B cell (primary cell): ENCODE measurements around the gene IFRD2. TPM values are rescaled to one million over a fixed set of nuclear protein-coding genes. Genes with fewer than 3 reads are reported as not detected.

Experiments
- ATAC-seq: fragments of 200-7000 bp; cut with Tn5 transposase; one replicate; pipeline ENCODE4 v1.10.0; 2021; ENCODE audit warnings: low read depth, mild to moderate bottlenecking, moderate number of reproducible peaks, moderate library complexity
- CTCF ChIA-PET: fragments of 350-600 bp; sonication (Branson Sonifier 250); formaldehyde crosslinking; loops from one replicate; lab custom pipeline; 2021; ENCODE audit warnings: antibody characterized with exemption, inconsistent platforms; lab: Charles Lee
- POLR2A ChIA-PET: fragments of 350-600 bp; sonication (Branson Sonifier 250); formaldehyde crosslinking; loops from one replicate; lab custom pipeline; 2021; ENCODE audit warnings: antibody characterized with exemption; lab: Charles Lee
- DNase-seq: peaks from one replicate; pipeline ENCODE4 v3.0.0; 2013
- H2AFZ ChIP-seq: 2 replicates; pipeline ENCODE4 v1.6.1; 2012; ENCODE audit warnings: mild to moderate bottlenecking, low read depth, low read length; ENCODE audit not compliant: insufficient read depth, poor library complexity, severe bottlenecking
- H3K27ac ChIP-seq, 2 donors: 1 replicate in 1 of 2; 2 replicates in 1 of 2; pipeline ENCODE4 v1.5.1; 2012 to 2013; ENCODE audit warnings: low read length in 2 of 2, mild to moderate bottlenecking in 2 of 2, moderate library complexity in 1 of 2
- H3K27me3 ChIP-seq, 4 experiments: fragments of 200-600 bp in 1 of 4; sonication (generic) in 1 of 4; replicated peaks in 1 of 4; 1 replicate in 2 of 4; 2 replicates in 2 of 4; pipeline versions ENCODE4 v1.6.1 to v1.7.0; 2013 to 2016; ENCODE audit warnings: low read length in 3 of 4, mild to moderate bottlenecking in 2 of 4, mixed read lengths in 1 of 4, moderate library complexity in 1 of 4; ENCODE audit not compliant: insufficient read depth in 4 of 4, control insufficient read depth in 3 of 4; ENCODE audit errors: control extremely low read depth in 1 of 4
- H3K36me3 ChIP-seq, 2 experiments: replicated peaks in 1 of 2; 1 replicate in 1 of 2; 2 replicates in 1 of 2; pipeline versions ENCODE4 v1.6.1 to v1.7.1; 2013; ENCODE audit warnings: low read length in 1 of 2; ENCODE audit not compliant: insufficient read depth in 2 of 2, control insufficient read depth in 1 of 2; ENCODE audit errors: control extremely low read depth in 1 of 2, extremely low read depth in 1 of 2
- H3K4me1 ChIP-seq, 2 donors: fragments of 200-600 bp in 1 of 2; sonication (generic) in 1 of 2; 1 replicate in 1 of 2; 2 replicates in 1 of 2; pipeline versions ENCODE4 v1.5.1 to v1.6.1; 2013 to 2017; ENCODE audit warnings: low read length in 2 of 2; ENCODE audit not compliant: control insufficient read depth in 2 of 2, insufficient read depth in 2 of 2
- H3K4me2 ChIP-seq: replicated peaks from 2 replicates; pipeline ENCODE3; 2012; ENCODE audit warnings: mild to moderate bottlenecking, low read depth, low read length; ENCODE audit not compliant: poor library complexity, severe bottlenecking
- H3K4me3 ChIP-seq, 5 experiments: fragments of 200-600 bp in 1 of 5; sonication (generic) in 1 of 5; 1 replicate in 3 of 5; 2 replicates in 2 of 5; pipeline versions ENCODE4 v1.5.1 to v1.7.0; 2011 to 2016; ENCODE audit warnings: low read length in 4 of 5, mild to moderate bottlenecking in 4 of 5, low read depth in 2 of 5, control low read depth in 1 of 5, moderate library complexity in 1 of 5; ENCODE audit not compliant: insufficient read depth in 1 of 5; ENCODE audit errors: control extremely low read depth in 1 of 5, extremely low read depth in 1 of 5
- H3K79me2 ChIP-seq: fragments of 200-600 bp; sonication (generic); one replicate; pipeline ENCODE4 v1.6.0; 2016; ENCODE audit warnings: low read length; ENCODE audit not compliant: control insufficient read depth, insufficient read depth
- H3K9ac ChIP-seq: fragments of 200-600 bp; sonication (generic); 2 replicates; pipeline ENCODE4 v1.6.1; 2017; ENCODE audit warnings: mild to moderate bottlenecking, low read length, moderate library complexity
- H3K9me3 ChIP-seq, 3 donors: one replicate each; pipeline versions ENCODE4 v1.6.1 to v1.7.1; 2013; ENCODE audit warnings: low read length in 2 of 3; ENCODE audit not compliant: control insufficient read depth in 2 of 3, insufficient read depth in 1 of 3; ENCODE audit errors: control extremely low read depth in 1 of 3
- H4K20me1 ChIP-seq: 2 replicates; pipeline ENCODE4 v1.6.0; 2012; ENCODE audit warnings: mild to moderate bottlenecking, low read length; ENCODE audit not compliant: insufficient read depth, control insufficient read depth, poor library complexity, severe bottlenecking
- H3K27ac Mint-ChIP-seq: one replicate; pipeline ENCODE4 v1.8.0; 2021; ENCODE audit warnings: mixed read lengths
- H3K27me3 Mint-ChIP-seq: one replicate; pipeline ENCODE4 v1.8.0; 2021; ENCODE audit warnings: mixed read lengths
- H3K4me1 Mint-ChIP-seq: one replicate; pipeline ENCODE4 v1.8.0; 2021; ENCODE audit warnings: mixed read lengths
- H3K4me3 Mint-ChIP-seq: one replicate; pipeline ENCODE4 v1.8.0; 2021; ENCODE audit warnings: mixed read lengths
- H3K9me3 Mint-ChIP-seq: one replicate; pipeline ENCODE4 v1.8.0; 2022; ENCODE audit warnings: mixed read lengths; ENCODE audit not compliant: insufficient read depth
- EZH2 ChIP-seq: IDR thresholded peaks from 2 replicates; pipeline ENCODE4 v1.6.1; 2012; ENCODE audit warnings: borderline replicate concordance, low read depth, mild to moderate bottlenecking, moderate library complexity, low read length; ENCODE audit not compliant: insufficient read depth, poor library complexity, severe bottlenecking
- WGBS: methylation state at CpG from one replicate; pipeline ENCODE4 v1.1.5; 2013; ENCODE audit warnings: missing lambda C conversion rate; ENCODE audit not compliant: insufficient coverage; 5-methylcytosine and 5-hydroxymethylcytosine counted together
- intact Hi-C: fragments of 100-400 bp; cut with micrococcal nuclease; formaldehyde crosslinking; loops from one replicate; pipeline ENCODE4 v1.10.0; 2022
- polyA plus RNA-seq: library from polyadenylated mRNA; depleted of rRNA; stranded (reverse); fragments of >200 nt; gene quantifications from 2 replicates; pipeline ENCODE4 v1.2.3, GENCODE V29; 2012
- total RNA-seq, 2 donors: library from RNA; stranded (reverse); fragments of 120-200 nt in 1 of 2; gene quantifications; 1 replicate in 1 of 2; 2 replicates in 1 of 2; pipeline versions ENCODE4 v1.2.3 to v1.2.4, GENCODE V29; 2013 to 2022
- TF ChIP-seq, protein P1 (sequence below): fragments of 200-600 bp; IDR thresholded peaks from one replicate; pipeline ENCODE4 v1.8.0; 2022; ENCODE audit warnings: antibody characterized with exemption, mild to moderate bottlenecking

The IFRD2 gene
- total and polyA plus RNA-seq, 2 donors (not counting 1 experiment from before 2014, with no cell fraction given), result 63.4 to 80.1 TPM

DNA sequence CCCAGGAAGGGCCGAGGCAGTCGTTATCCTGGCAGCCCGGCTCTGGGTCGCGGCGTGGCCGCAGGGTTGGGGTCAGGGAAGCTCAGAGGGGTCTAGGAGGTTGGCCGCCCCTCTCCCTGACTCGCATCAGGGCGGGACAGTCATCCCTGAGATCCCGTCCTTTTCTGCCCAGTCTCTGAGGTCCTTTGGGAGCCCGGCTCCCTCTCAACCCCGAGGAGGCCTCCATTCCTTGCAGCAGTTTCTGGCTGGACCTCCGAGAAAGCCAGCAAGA is 29.8 kb upstream of the IFRD2 start:
- Mint-ChIP-seq H3K4me1 (peaks cover 47% of the 10 kb centered on the region), H3K9me3 (no peaks in the 10 kb centered on the region), H3K4me3 (peak overlapping the region; percentile 87), H3K27ac (peak overlapping the region; percentile 80), H3K27me3 (no peaks in the 10 kb centered on the region)
- 56% methylated on average over 14 of the region's 14 CpGs for WGBS
- peaks cover 0 to 21% of the 10 kb centered on the region in 2 experiments for H3K36me3 ChIP-seq
- no peaks in the 10 kb centered on the region for H3K27me3 ChIP-seq
- DNase-seq, result no peak
- ATAC-seq, result no peak
- ChIA-PET POLR2A (interaction anchor here (1.0 to 2.3 kb wide), 2 partner anchors 15 to 23 kb away, joined by 16 to 24 read pairs; partner anchors contain the start of genes HYAL3 and NAA80), CTCF (interaction anchor here (0.6 to 2.4 kb wide), 9 partner anchors 15 to 234 kb away, joined by 3 to 9 read pairs (median 4); partner anchors contain the start of genes CYB561D2, HYAL3, IFRD2 and NAA80)
- H3K27ac ChIP-seq, result peak overlapping the region; percentile 94 to 96
- peak overlapping the region; percentile 99 for H2AFZ ChIP-seq
- H3K9me3 ChIP-seq, result peaks cover 0 to 3% (median 0%) of the 10 kb centered on the region in 3 donors
- H3K4me2 ChIP-seq, result peak overlapping the region; percentile 95
- peaks cover 12% of the 10 kb centered on the region for H3K79me2 ChIP-seq
- TF ChIP-seq, protein P1, sequence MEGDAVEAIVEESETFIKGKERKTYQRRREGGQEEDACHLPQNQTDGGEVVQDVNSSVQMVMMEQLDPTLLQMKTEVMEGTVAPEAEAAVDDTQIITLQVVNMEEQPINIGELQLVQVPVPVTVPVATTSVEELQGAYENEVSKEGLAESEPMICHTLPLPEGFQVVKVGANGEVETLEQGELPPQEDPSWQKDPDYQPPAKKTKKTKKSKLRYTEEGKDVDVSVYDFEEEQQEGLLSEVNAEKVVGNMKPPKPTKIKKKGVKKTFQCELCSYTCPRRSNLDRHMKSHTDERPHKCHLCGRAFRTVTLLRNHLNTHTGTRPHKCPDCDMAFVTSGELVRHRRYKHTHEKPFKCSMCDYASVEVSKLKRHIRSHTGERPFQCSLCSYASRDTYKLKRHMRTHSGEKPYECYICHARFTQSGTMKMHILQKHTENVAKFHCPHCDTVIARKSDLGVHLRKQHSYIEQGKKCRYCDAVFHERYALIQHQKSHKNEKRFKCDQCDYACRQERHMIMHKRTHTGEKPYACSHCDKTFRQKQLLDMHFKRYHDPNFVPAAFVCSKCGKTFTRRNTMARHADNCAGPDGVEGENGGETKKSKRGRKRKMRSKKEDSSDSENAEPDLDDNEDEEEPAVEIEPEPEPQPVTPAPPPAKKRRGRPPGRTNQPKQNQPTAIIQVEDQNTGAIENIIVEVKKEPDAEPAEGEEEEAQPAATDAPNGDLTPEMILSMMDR, result no peak
- H3K9ac ChIP-seq, result peak overlapping the region; percentile 96
- H4K20me1 ChIP-seq, result peaks cover 2% of the 10 kb centered on the region
- peak overlapping the region in 4 of 5 experiments; percentile 65 to 95 (median 77) for H3K4me3 ChIP-seq
- intact Hi-C loops, result loop anchor here (5.0 kb wide), 1 partner anchor 85 kb away; the partner anchor contains the start of gene GNAI2
- peaks cover 24 to 56% of the 10 kb centered on the region in 2 donors for H3K4me1 ChIP-seq

DNA sequence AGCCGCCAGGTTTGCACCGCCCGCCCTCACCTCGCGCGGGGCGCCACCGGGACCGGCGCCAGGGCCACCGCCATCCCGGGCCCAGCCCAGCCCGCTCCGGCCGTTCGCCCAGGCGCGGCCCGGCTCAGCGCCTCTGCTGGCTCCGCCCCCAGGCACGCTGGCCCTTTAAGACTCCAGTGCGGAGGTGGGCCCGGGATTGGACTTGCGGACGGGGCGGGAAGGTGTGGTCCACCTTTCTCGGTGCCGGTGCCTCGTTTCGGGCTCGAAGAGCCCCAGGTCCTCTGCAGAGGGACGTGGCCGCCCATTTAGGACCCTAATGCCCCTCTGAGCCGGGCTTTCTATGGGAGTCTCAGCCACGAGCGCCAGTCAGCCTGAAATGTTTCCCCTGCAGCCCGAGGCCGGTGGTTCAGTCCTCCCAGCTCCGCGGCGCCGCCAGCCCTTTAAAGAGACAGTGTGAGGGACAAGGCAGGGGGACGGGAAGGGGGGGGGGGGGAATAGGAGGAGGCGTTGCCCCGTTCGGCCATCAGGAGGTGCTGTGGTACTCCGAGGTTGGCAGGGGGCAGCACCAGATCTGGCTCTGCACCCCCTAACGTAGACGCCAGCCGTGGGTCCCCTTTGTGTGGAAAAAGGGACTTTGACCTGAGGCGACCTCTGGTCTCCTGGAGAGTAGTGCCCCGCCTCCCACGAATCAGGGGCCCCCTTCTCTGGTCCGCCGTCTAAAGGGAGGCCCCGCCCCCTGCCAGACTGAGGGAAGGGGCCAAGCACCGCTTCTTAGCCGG is 29.3 kb upstream of the IFRD2 start:
- Histone ChIP-seq H3K27ac (peak overlapping the region; percentile 94 to 96), H4K20me1 (no peaks in the 10 kb centered on the region), H3K27me3 (no peaks in the 10 kb centered on the region), H2AFZ (peak overlapping the region; percentile 99), H3K9me3 (peaks cover 0 to 3% (median 0%) of the 10 kb centered on the region in 3 donors), H3K4me1 (peaks cover 22 to 58% of the 10 kb centered on the region in 2 donors), H3K79me2 (peaks cover 7% of the 10 kb centered on the region), H3K4me2 (peak overlapping the region; percentile 95), H3K36me3 (peaks cover 0 to 16% of the 10 kb centered on the region in 2 experiments), H3K9ac (peak overlapping the region; percentile 96), H3K4me3 (peak overlapping the region; percentile 64 to 95 (median 74))
- WGBS, result 1% methylated on average over 59 of the region's 59 CpGs
- ATAC-seq, result peak; percentile 80
- ChIA-PET POLR2A (interaction anchor here (0.7 to 2.3 kb wide), 6 partner anchors 16 to 107 kb away, joined by 3 to 24 read pairs (median 6); partner anchors contain the start of genes HYAL3, IFRD2 and NAA80), CTCF (interaction anchor here (0.6 to 2.0 kb wide), 9 partner anchors 16 to 288 kb away, joined by 3 to 9 read pairs (median 3); partner anchors contain the start of genes CYB561D2, HYAL3, IFRD2 and NAA80)
- no peak for TF ChIP-seq EZH2
- TF ChIP-seq, protein P1, result peak; percentile 65
- Mint-ChIP-seq H3K27ac (peak overlapping the region; percentile 97), H3K4me3 (peak overlapping the region; percentile 98), H3K9me3 (no peaks in the 10 kb centered on the region), H3K27me3 (no peaks in the 10 kb centered on the region), H3K4me1 (peaks cover 49% of the 10 kb centered on the region)
- intact Hi-C loops, result loop anchor here (1.0 to 5.0 kb wide), 6 partner anchors 15 to 127 kb away; partner anchors contain the start of genes GNAI2, HYAL3, IFRD2 and NAA80
- peak; percentile 94 for DNase-seq
